Neural cell (in vitro differentiated cells): ENCODE data around the gene HNRNPLL. TPM values are rescaled to one million over a fixed set of nuclear protein-coding genes. Genes with fewer than 3 reads are reported as not detected.

Source experiments
- H2AFZ ChIP-seq: fragments of 200-600, 300-800 bp; sonication (generic), shearing (Covaris generic); 2 replicates; pipeline ENCODE4 v1.6.0; 2014; ENCODE audit warnings: low read depth, mild to moderate bottlenecking, antibody characterized with exemption, low read length, moderate library complexity
- H3F3A ChIP-seq: fragments of 200-600 bp; shearing (Covaris generic); 2 replicates; pipeline ENCODE4 v1.6.1; 2016; ENCODE audit warnings: mild to moderate bottlenecking, moderate library complexity, mixed read lengths, antibody characterized with exemption, low read length; ENCODE audit not compliant: insufficient read depth, poor library complexity, severe bottlenecking
- H3K27ac ChIP-seq: fragments of 200-600, 300-800 bp; sonication (generic), shearing (Covaris generic); 2 replicates; pipeline ENCODE4 v1.5.1; 2014; ENCODE audit warnings: mild to moderate bottlenecking, low read length, moderate library complexity
- H3K27me3 ChIP-seq: fragments of 300-800, 200-600 bp; sonication (generic), shearing (Covaris generic); 2 replicates; pipeline ENCODE4 v1.6.0; 2014; ENCODE audit warnings: mild to moderate bottlenecking, low read depth, low read length, moderate library complexity; ENCODE audit not compliant: insufficient read depth
- H3K36me3 ChIP-seq: fragments of 300-800, 200-600 bp; sonication (generic), shearing (Covaris generic); 2 replicates; pipeline ENCODE4 v1.5.1; 2014; ENCODE audit warnings: mild to moderate bottlenecking, antibody characterized with exemption, low read length, moderate library complexity; ENCODE audit not compliant: insufficient read depth
- H3K4me2 ChIP-seq: fragments of 300-800, 200-600 bp; sonication (generic), shearing (Covaris generic); 2 replicates; pipeline ENCODE4 v1.6.0; 2014; ENCODE audit warnings: mild to moderate bottlenecking, low read length
- H3K4me3 ChIP-seq: fragments of 300-800, 200-600 bp; sonication (generic), shearing (Covaris generic); 2 replicates; pipeline ENCODE4 v1.5.1; 2014; ENCODE audit warnings: mild to moderate bottlenecking, low read length, moderate library complexity
- H3K79me2 ChIP-seq: fragments of 200-600 bp; shearing (Covaris generic); replicated peaks from 2 replicates; pipeline ENCODE4 v1.6.0; 2014; ENCODE audit warnings: mild to moderate bottlenecking, low read length, moderate library complexity; ENCODE audit not compliant: insufficient read depth
- H3K9ac ChIP-seq: fragments of 300-800, 200-600 bp; sonication (generic), shearing (Covaris generic); 2 replicates; pipeline ENCODE4 v1.6.1; 2016; ENCODE audit warnings: mild to moderate bottlenecking, low read length, mixed read lengths
- H3K9me2 ChIP-seq: fragments of 200-600 bp; shearing (Covaris generic); 2 replicates; pipeline ENCODE4 v1.6.1; 2016; ENCODE audit warnings: mild to moderate bottlenecking, low read length, mixed read lengths; ENCODE audit not compliant: insufficient read depth
- H3K9me3 ChIP-seq: fragments of 200-600, 300-800 bp; sonication (generic), shearing (Covaris generic); 2 replicates; pipeline ENCODE4 v1.6.1; 2016; ENCODE audit warnings: mild to moderate bottlenecking, mixed run types, low read length, moderate library complexity, mixed read lengths
- H4K20me1 ChIP-seq: fragments of 200-600 bp; shearing (Covaris generic); 2 replicates; pipeline ENCODE4 v1.6.1; 2016; ENCODE audit warnings: mild to moderate bottlenecking, mixed run types; ENCODE audit not compliant: insufficient read depth
- CTCF ChIP-seq: fragments of 450-650 bp; IDR thresholded peaks from 2 replicates; pipeline ENCODE4 v1.5.1; 2014; ENCODE audit warnings: antibody characterized with exemption, mild to moderate bottlenecking, moderate library complexity; ENCODE audit not compliant: poor library complexity, severe bottlenecking
- EP300 ChIP-seq: fragments of 450-650 bp; conservative IDR thresholded peaks from 2 replicates; pipeline ENCODE4 v1.6.1; 2014; ENCODE audit warnings: antibody characterized with exemption, mild to moderate bottlenecking, moderate library complexity; ENCODE audit not compliant: poor library complexity, severe bottlenecking
- EZH2 ChIP-seq: fragments of 200-600, 300-800 bp; shearing (Covaris generic), sonication (generic); IDR thresholded peaks from 2 replicates; pipeline ENCODE4 v1.6.1; 2014; ENCODE audit warnings: antibody characterized with exemption, low read length, borderline replicate concordance, mild to moderate bottlenecking; ENCODE audit not compliant: insufficient read depth, poor library complexity, severe bottlenecking
- MXI1 ChIP-seq: fragments of 450-650 bp; conservative IDR thresholded peaks from 2 replicates; pipeline ENCODE4 v1.6.1; 2014; ENCODE audit warnings: antibody characterized with exemption, mild to moderate bottlenecking; ENCODE audit not compliant: poor library complexity, severe bottlenecking
- POLR2AphosphoS5 ChIP-seq: IDR thresholded peaks from 2 replicates; pipeline ENCODE4 v1.6.1; 2012
- RAD21 ChIP-seq: fragments of 450-650 bp; conservative IDR thresholded peaks from 2 replicates; pipeline ENCODE4 v1.6.1; 2014; ENCODE audit warnings: antibody characterized with exemption, mild to moderate bottlenecking, moderate library complexity
- REST ChIP-seq: IDR thresholded peaks from 2 replicates; pipeline ENCODE4 v1.6.1; 2012; ENCODE audit warnings: borderline replicate concordance
- SMC3 ChIP-seq: fragments of 450-650 bp; conservative IDR thresholded peaks from 2 replicates; pipeline ENCODE4 v1.6.1; 2014; ENCODE audit warnings: antibody characterized with exemption, mild to moderate bottlenecking, moderate library complexity; ENCODE audit not compliant: poor library complexity
- TAF1 ChIP-seq: IDR thresholded peaks from 2 replicates; pipeline ENCODE4 v1.6.1; 2012; ENCODE audit warnings: low read depth
- polyA plus RNA-seq: library from polyadenylated mRNA; depleted of rRNA; stranded (reverse); fragments of >200 nt; gene quantifications from 2 replicates; pipeline ENCODE4 v1.2.3, GENCODE V29; 2014

Gene HNRNPLL
- polyA plus RNA-seq, 1 donor from 2014 or later = 63.5 TPM

- H2AFZ ChIP-seq = no peak overlapping the region
- H3K79me2 ChIP-seq = no peaks in the 10 kb centered on the region
- no peaks in the 10 kb centered on the region for H3K36me3 ChIP-seq
- H4K20me1 ChIP-seq = no peaks in the 10 kb centered on the region
- no peaks in the 10 kb centered on the region for H3K9me2 ChIP-seq
- no peak overlapping the region for H3K9ac ChIP-seq
- H3K9me3 ChIP-seq = no peaks in the 10 kb centered on the region
- no peak overlapping the region for H3K4me3 ChIP-seq
- H3K4me2 ChIP-seq = no peak overlapping the region
- H3F3A ChIP-seq = no peaks in the 10 kb centered on the region
- no peak for TF ChIP-seq MXI1
- TF ChIP-seq EZH2 = no peak
- no peak for TF ChIP-seq SMC3
- no peak for TF ChIP-seq TAF1
- TF ChIP-seq EP300 = no peak
- TF ChIP-seq RAD21 = no peak
- TF ChIP-seq POLR2AphosphoS5 = no peak
- TF ChIP-seq REST = no peak
- TF ChIP-seq CTCF = no peak
- no peaks in the 10 kb centered on the region for H3K27me3 ChIP-seq
- H3K27ac ChIP-seq = no peak overlapping the region
These were observed 86.6 kb downstream of the HNRNPLL start for GRCh38 chr2:38516122-38516521.

GRCh38 chr2:38515155-38516074 lies 87.3 kb downstream of the HNRNPLL start:
- Histone ChIP-seq H3K4me2 (no peak overlapping the region), H3K9me2 (no peaks in the 10 kb centered on the region), H3K4me3 (no peak overlapping the region)

More at GRCh38 chr2:38515155-38516074, 87.3 kb downstream of the HNRNPLL start:
- no peak overlapping the region for H3K9ac ChIP-seq
- H3K79me2 ChIP-seq = no peaks in the 10 kb centered on the region
- no peaks in the 10 kb centered on the region for H3K27me3 ChIP-seq
- no peaks in the 10 kb centered on the region for H3F3A ChIP-seq
- no peak overlapping the region for H3K27ac ChIP-seq
- H3K9me3 ChIP-seq = no peaks in the 10 kb centered on the region
- no peaks in the 10 kb centered on the region for H4K20me1 ChIP-seq
- H3K36me3 ChIP-seq = no peaks in the 10 kb centered on the region
- H2AFZ ChIP-seq = no peak overlapping the region
- TF ChIP-seq MXI1 (no peak), RAD21 (no peak), POLR2AphosphoS5 (no peak), TAF1 (no peak), EZH2 (no peak), EP300 (no peak), SMC3 (no peak), REST (no peak), CTCF (no peak)
